HG03025 (cell line): ENCODE data around the gene MBTD1.
"Not testable (repeated sequence)": the region's sequence is repeated elsewhere in the genome, so short reads cannot be mapped to it uniquely, and the experiment has no call there.

Source experiments
- ATAC-seq: cut with Tn5 transposase; IDR thresholded peaks from one replicate; pipeline ENCODE4 v1.9.1; 2021; ENCODE audit warnings: mild to moderate bottlenecking, moderate library complexity; ENCODE audit not compliant: unreplicated experiment, low FRiP score

Gene MBTD1

GRCh38 chr17:51256101-51256500 is 3.7 kb downstream of the MBTD1 start:
- ATAC-seq, result no peak

- ATAC-seq, result no peak
Measured at GRCh38 chr17:51255673-51256072, 4.2 kb downstream of the MBTD1 start.

GRCh38 chr17:51251010-51251409 is 8.8 kb downstream of the MBTD1 start:
- ATAC-seq, result no peak

GRCh38 chr17:51250314-51250840 is 9.5 kb downstream of the MBTD1 start:
- no peak for ATAC-seq

GRCh38 chr17:51245535-51245934 is 14.3 kb downstream of the MBTD1 start:
- ATAC-seq, result no peak

GRCh38 chr17:51244041-51244440 is 15.8 kb downstream of the MBTD1 start:
- ATAC-seq, result no peak

- ATAC-seq, result no peak
Measured at GRCh38 chr17:51240275-51240674, 19.6 kb downstream of the MBTD1 start.

- ATAC-seq, result no peak
Measured at GRCh38 chr17:51238255-51238887, 21.5 kb downstream of the MBTD1 start.

- no peak for ATAC-seq
Measured at GRCh38 chr17:51234162-51234561, 25.7 kb downstream of the MBTD1 start.

- no peak for ATAC-seq
Measured at GRCh38 chr17:51231999-51232398, 27.9 kb downstream of the MBTD1 start.

GRCh38 chr17:51230306-51230705 is 29.5 kb downstream of the MBTD1 start:
- no peak for ATAC-seq

GRCh38 chr17:51229889-51230288 is 30.0 kb downstream of the MBTD1 start:
- no peak for ATAC-seq

GRCh38 chr17:51228161-51228560 is 31.7 kb downstream of the MBTD1 start:
- ATAC-seq, result no peak

GRCh38 chr17:51225523-51225922 is 34.3 kb downstream of the MBTD1 start:
- not testable (repeated sequence) for ATAC-seq

GRCh38 chr17:51224402-51225262 is 35.2 kb downstream of the MBTD1 start:
- no peak for ATAC-seq

GRCh38 chr17:51221322-51221721 is 38.5 kb downstream of the MBTD1 start:
- ATAC-seq, result no peak

- no peak for ATAC-seq
Measured at GRCh38 chr17:51217946-51218345, 41.9 kb downstream of the MBTD1 start.

- no peak for ATAC-seq
Measured at GRCh38 chr17:51214920-51215319, 44.9 kb downstream of the MBTD1 start.

GRCh38 chr17:51203838-51204237 is 56.0 kb downstream of the MBTD1 start:
- no peak for ATAC-seq

GRCh38 chr17:51200846-51201245 is 59.0 kb downstream of the MBTD1 start:
- ATAC-seq, result no peak

GRCh38 chr17:51200295-51200694 is 59.6 kb downstream of the MBTD1 start:
- no peak for ATAC-seq

- ATAC-seq, result no peak
Measured at GRCh38 chr17:51197754-51198153, 62.1 kb downstream of the MBTD1 start.
